ENCODE results near the gene FJX1. TPM values are rescaled to one million over a fixed set of nuclear protein-coding genes. Genes with fewer than 3 reads are reported as not detected.

Gene FJX1
- total RNA-seq, 1 donor from 2014 or later: 72.8 TPM

GRCh38 chr11:35598254-35599125, 19.8 kb upstream of the FJX1 start:
- H3K4me1 Mint-ChIP-seq: no peaks in the 10 kb centered on the region
- no peaks in the 10 kb centered on the region for H3K36me3 Mint-ChIP-seq
- DNase-seq (ENCODE audit: low spot score in 2 of 2, unreplicated experiment in 2 of 2): no peak
- no peak for TF ChIP-seq CTCF (IDR thresholded peaks at IDR 0.05; ENCODE audit: unreplicated experiment)
- no peak overlapping the region for H3K4me3 Mint-ChIP-seq
- peaks cover 12% of the 10 kb centered on the region for H3K27me3 Mint-ChIP-seq (ENCODE audit: low read depth)
- no peak overlapping the region for H3K27ac Mint-ChIP-seq
- no peaks in the 10 kb centered on the region for H3K9me3 Mint-ChIP-seq

GRCh38 chr11:35600331-35600838, 17.9 kb upstream of the FJX1 start:
- DNase-seq (ENCODE audit: low spot score in 2 of 2, unreplicated experiment in 2 of 2): no peak
- Mint-ChIP-seq H3K36me3 (no peaks in the 10 kb centered on the region), H3K9me3 (peaks cover 4% of the 10 kb centered on the region), H3K27me3 (ENCODE audit: low read depth) (peaks cover 12% of the 10 kb centered on the region), H3K4me3 (no peak overlapping the region), H3K27ac (no peak overlapping the region), H3K4me1 (no peaks in the 10 kb centered on the region)
- TF ChIP-seq CTCF (IDR thresholded peaks at IDR 0.05; ENCODE audit: unreplicated experiment): no peak

GRCh38 chr11:35602160-35602793, 16.0 kb upstream of the FJX1 start:
- Mint-ChIP-seq H3K9me3 (peaks cover 4% of the 10 kb centered on the region), H3K27me3 (ENCODE audit: low read depth) (peaks cover 12% of the 10 kb centered on the region), H3K27ac (no peak overlapping the region), H3K36me3 (no peaks in the 10 kb centered on the region), H3K4me1 (peaks cover 8% of the 10 kb centered on the region), H3K4me3 (no peak overlapping the region)
- DNase-seq (ENCODE audit: low spot score in 2 of 2, unreplicated experiment in 2 of 2): no peak
- TF ChIP-seq CTCF (IDR thresholded peaks at IDR 0.05; ENCODE audit: unreplicated experiment): no peak

GRCh38 chr11:35602979-35603378, 15.3 kb upstream of the FJX1 start:
- Mint-ChIP-seq H3K36me3 (no peaks in the 10 kb centered on the region), H3K27me3 (ENCODE audit: low read depth) (peaks cover 12% of the 10 kb centered on the region), H3K27ac (no peak overlapping the region), H3K4me1 (peaks cover 10% of the 10 kb centered on the region), H3K9me3 (peaks cover 4% of the 10 kb centered on the region), H3K4me3 (no peak overlapping the region)
- no peak for TF ChIP-seq CTCF (IDR thresholded peaks at IDR 0.05; ENCODE audit: unreplicated experiment)
- no peak for DNase-seq (ENCODE audit: low spot score in 2 of 2, unreplicated experiment in 2 of 2)

- no peak overlapping the region for H3K4me3 Mint-ChIP-seq
- peaks cover 4% of the 10 kb centered on the region for H3K9me3 Mint-ChIP-seq
- DNase-seq (ENCODE audit: low spot score in 2 of 2, unreplicated experiment in 2 of 2): no peak
- no peak for TF ChIP-seq CTCF (IDR thresholded peaks at IDR 0.05; ENCODE audit: unreplicated experiment)
- H3K27ac Mint-ChIP-seq: no peak overlapping the region
- H3K4me1 Mint-ChIP-seq: peaks cover 10% of the 10 kb centered on the region
- peaks cover 22% of the 10 kb centered on the region for H3K27me3 Mint-ChIP-seq (ENCODE audit: low read depth)
- H3K36me3 Mint-ChIP-seq: no peaks in the 10 kb centered on the region
Observed at GRCh38 chr11:35605706-35606105, 12.6 kb upstream of the FJX1 start.

All from mesothelial cell of epicardium (in vitro differentiated cells).